ENCODE measurements around the gene LCN15. TPM values are rescaled to one million over a fixed set of nuclear protein-coding genes. Genes with fewer than 3 reads are reported as not detected.

Gene LCN15
- total and polyA plus RNA-seq, 2 of the 13 experiments (the other 11 are each of a cell fraction or from before 2014, with no cell fraction given): 1.3 to 53.7 TPM

- intact Hi-C loops (cut with micrococcal nuclease; ENCODE audit: unreplicated experiment) (no loop called here), in situ Hi-C loops (cut with HindIII; ENCODE audit: extremely low pct_ligation_motif_present, low pct_unique_long_range_greater_than_20kb) (no loop called here)
- Histone ChIP-seq H3K4me2 (ENCODE audit: low read depth, low read length) (peak overlapping the region; percentile 90), H3K79me2 (ENCODE audit: insufficient read depth, low read length) (peaks cover 32% of the 10 kb centered on the region), H3K27me3 (ENCODE audit: control insufficient read depth in 1 of 2, insufficient read depth in 2 of 2, low read length in 2 of 2) (no peaks in the 10 kb centered on the region), H3K9ac (ENCODE audit: insufficient read depth, low read depth, low read length) (peak overlapping the region; percentile 70), H2AFZ (ENCODE audit: low read length) (no peak overlapping the region), H3K27ac (ENCODE audit: extremely low read length, insufficient read depth, low read length) (peak overlapping the region; percentile 84), H3K9me3 (ENCODE audit: low read length) (no peaks in the 10 kb centered on the region), H3K4me3 (replicated peaks in 1 of 3; ENCODE audit: insufficient read depth in 1 of 3, low read depth in 2 of 3, low read length in 3 of 3) (peak overlapping the region; percentile 67 to 85 (median 81)), H4K20me1 (ENCODE audit: insufficient read depth, low read length) (no peaks in the 10 kb centered on the region; the same call in none of the 2 replicates), H3K36me3 (replicated peaks in 1 of 2; ENCODE audit: control insufficient read depth in 1 of 2, insufficient read depth in 2 of 2, low read length in 2 of 2) (peaks cover 0 to 2% of the 10 kb centered on the region in 2 experiments; a peak in 2 of 5 replicates), H3K4me1 (ENCODE audit: insufficient read depth, low read length) (peaks cover 75% of the 10 kb centered on the region)
- WGBS (ENCODE audit: low lambda C conversion rate): 0% methylated on average over 18 of the region's 63 CpGs
- BruUV-seq (replicated peaks): no TSS peak
- peak; percentile 65 for ATAC-seq
- peak; percentile 85 for DNase-seq (ENCODE audit: low spot score)
- FAIRE-seq: no peak
- CTCF ChIA-PET (ENCODE audit: low intra/inter-chr PET ratio, low total read pairs): no interaction called here
- POLR2A ChIA-PET: interaction anchor here (0.8 to 2.8 kb wide), 20 partner anchors 8 to 440 kb away, joined by 3 to 35 read pairs (median 5); partner anchors contain the start of genes AJM1, ENTPD2, MAN1B1 and RABL6
- TF ChIP-seq ZNF841 (CRISPR knock-in tag; IDR thresholded peaks at IDR 0.05; ENCODE audit: borderline replicate concordance) (no peak), ZNF205 (CRISPR knock-in tag; IDR thresholded peaks at IDR 0.05) (no peak), ZNF333 (CRISPR knock-in tag; IDR thresholded peaks at IDR 0.05; ENCODE audit: borderline replicate concordance) (no peak), PRDM4 (CRISPR knock-in tag; IDR thresholded peaks at IDR 0.05; ENCODE audit: borderline replicate concordance) (no peak), CAMTA2 (CRISPR knock-in tag; IDR thresholded peaks at IDR 0.05; ENCODE audit: borderline replicate concordance) (no peak), ZNF569 (CRISPR knock-in tag; IDR thresholded peaks at IDR 0.05; ENCODE audit: borderline replicate concordance) (no peak), ZNF33A (CRISPR knock-in tag; IDR thresholded peaks at IDR 0.05; ENCODE audit: borderline replicate concordance) (no peak; the same call in 1 of the 2 replicates), ZNF879 (CRISPR knock-in tag; IDR thresholded peaks at IDR 0.05) (no peak), ZNF720 (CRISPR knock-in tag; IDR thresholded peaks at IDR 0.05) (no peak), PLRG1 (conservative IDR thresholded peaks at IDR 0.05) (no peak), ZBTB8A (CRISPR knock-in tag; IDR thresholded peaks at IDR 0.05; ENCODE audit: borderline replicate concordance, low read depth) (no peak), SRY (CRISPR knock-in tag; IDR thresholded peaks at IDR 0.05) (no peak; the same call in 1 of the 2 replicates), ZGPAT (CRISPR knock-in tag; IDR thresholded peaks at IDR 0.05) (no peak), CCDC6 (CRISPR knock-in tag; IDR thresholded peaks at IDR 0.05) (no peak), POGZ (CRISPR knock-in tag; IDR thresholded peaks at IDR 0.05) (no peak), SSRP1 (CRISPR knock-in tag; IDR thresholded peaks at IDR 0.05) (no peak), SP1 (IDR thresholded peaks at IDR 0.05) (no peak), SP1 (CRISPR knock-in tag; IDR thresholded peaks at IDR 0.05) (peak; percentile 20; the same call in 1 of the 2 replicates), ZNF296 (CRISPR knock-in tag; conservative IDR thresholded peaks at IDR 0.05) (no peak), ZNF383 (CRISPR knock-in tag; IDR thresholded peaks at IDR 0.05; ENCODE audit: borderline replicate concordance) (no peak), ZSCAN12 (CRISPR knock-in tag; IDR thresholded peaks at IDR 0.05) (no peak), CEBPG (CRISPR knock-in tag; IDR thresholded peaks at IDR 0.05) (0 out of 2 replicates have a peak, but pooled peaks have one; percentile 32)
Measured at GRCh38 chr9:136799854-136800657, 35.7 kb upstream of the LCN15 start.
